Neural cell (in vitro differentiated cells): Measurements from ENCODE around the gene KIFC3.
"Not testable (repeated sequence)": the region's sequence is repeated elsewhere in the genome, so short reads cannot be mapped to it uniquely, and the experiment has no call there.

Experiments
- EZH2 ChIP-seq: fragments of 200-600, 300-800 bp; shearing (Covaris generic), sonication (generic); IDR thresholded peaks from 2 replicates; pipeline ENCODE4 v1.6.1; 2014; ENCODE audit warnings: antibody characterized with exemption, low read length, borderline replicate concordance, mild to moderate bottlenecking; ENCODE audit not compliant: insufficient read depth, poor library complexity, severe bottlenecking
- MXI1 ChIP-seq: fragments of 450-650 bp; conservative IDR thresholded peaks from 2 replicates; pipeline ENCODE4 v1.6.1; 2014; ENCODE audit warnings: antibody characterized with exemption, mild to moderate bottlenecking; ENCODE audit not compliant: poor library complexity, severe bottlenecking

DNA sequence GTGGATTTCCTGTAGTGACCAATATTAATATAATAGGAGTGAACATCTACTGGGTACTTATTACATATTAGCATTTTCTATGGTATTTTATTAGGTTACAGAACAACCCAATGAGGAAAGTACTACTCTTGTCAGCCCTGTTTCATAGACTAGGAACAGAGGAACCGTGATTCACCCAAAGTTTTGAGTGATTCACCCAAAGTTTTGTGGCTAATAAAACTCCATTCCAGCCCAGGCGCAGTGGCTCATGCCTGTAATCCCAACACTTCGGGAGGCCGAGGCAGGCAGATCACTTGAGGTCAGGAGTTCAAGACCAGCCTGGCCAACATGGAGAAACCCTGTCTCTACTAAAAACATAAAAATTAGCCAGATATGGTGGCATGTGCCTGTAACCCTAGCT, 33.1 kb upstream of the KIFC3 start:
- not testable (repeated sequence) for TF ChIP-seq MXI1, EZH2
